GM23338 (cell line): ENCODE results near the gene DST.

Experiments
- EZH2 ChIP-seq: fragments of 200-600 bp; sonication (generic); IDR thresholded peaks from one replicate; pipeline ENCODE4 v1.8.0; 2017; ENCODE audit warnings: antibody characterized with exemption, mild to moderate bottlenecking, low read depth; ENCODE audit not compliant: unreplicated experiment
- EZH2phosphoT487 ChIP-seq: fragments of 200-600 bp; sonication (generic); IDR thresholded peaks from one replicate; pipeline ENCODE4 v1.8.1; 2018; ENCODE audit warnings: antibody characterized with exemption; ENCODE audit not compliant: unreplicated experiment
- JUNB ChIP-seq: IDR thresholded peaks from one replicate; pipeline ENCODE4 v1.6.1; 2016; ENCODE audit warnings: antibody characterized with exemption; ENCODE audit not compliant: unreplicated experiment
- POLR2AphosphoS5 ChIP-seq: IDR thresholded peaks from 2 replicates; pipeline ENCODE4 v1.6.1; 2016; ENCODE audit warnings: antibody characterized with exemption, low read depth
- TF ChIP-seq, protein P1 (sequence below), 2 experiments: fragments of 200-600 bp in 1 of 2; sonication (generic) in 1 of 2; conservative IDR thresholded peaks; 2 replicates each; pipeline versions ENCODE4 v1.5.1 to v1.6.1; 2016 to 2017; ENCODE audit warnings: antibody characterized with exemption in 2 of 2, low read depth in 2 of 2, mild to moderate bottlenecking in 2 of 2, moderate library complexity in 1 of 2

DNA sequence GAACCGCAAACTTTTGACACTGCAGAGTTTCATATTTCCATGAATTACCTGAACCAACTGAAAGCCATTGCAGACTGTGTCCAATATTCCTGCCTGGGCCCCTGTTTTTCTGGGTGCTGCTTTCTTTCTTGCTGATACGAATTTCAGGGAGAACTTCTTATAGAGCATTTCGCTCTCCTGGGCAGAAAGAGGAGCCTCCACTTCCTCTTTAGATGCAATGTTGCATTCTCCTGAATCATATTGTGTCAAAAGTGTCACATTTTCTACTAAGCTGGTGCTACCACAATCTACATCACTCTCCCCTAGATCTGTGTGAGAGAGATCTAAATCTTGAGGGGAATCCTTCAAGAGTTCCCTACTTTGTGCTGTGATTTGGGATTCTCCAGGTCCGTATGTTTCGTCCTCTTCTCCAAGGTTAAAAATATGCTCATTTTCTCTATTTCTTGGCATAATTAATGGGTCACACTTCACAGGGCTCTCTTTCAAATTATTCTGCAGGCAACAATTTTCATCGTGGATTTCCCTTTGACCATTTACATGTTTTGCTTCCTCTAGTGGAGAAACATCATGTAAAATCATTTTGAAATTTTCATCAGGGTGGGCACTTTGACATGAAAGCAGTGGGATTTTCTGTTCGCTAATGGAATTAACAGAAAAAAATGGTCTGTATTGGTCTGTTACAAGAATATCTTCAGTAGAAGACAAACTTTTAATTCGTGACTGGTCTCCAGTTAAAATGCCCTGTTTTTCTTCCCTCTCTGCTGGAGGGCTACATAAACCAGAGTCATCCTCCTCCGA is 102.3 kb downstream of the DST start:
- TF ChIP-seq EZH2 (no peak), JUNB (no peak), POLR2AphosphoS5 (no peak), EZH2phosphoT487 (no peak)
- TF ChIP-seq, protein P1, sequence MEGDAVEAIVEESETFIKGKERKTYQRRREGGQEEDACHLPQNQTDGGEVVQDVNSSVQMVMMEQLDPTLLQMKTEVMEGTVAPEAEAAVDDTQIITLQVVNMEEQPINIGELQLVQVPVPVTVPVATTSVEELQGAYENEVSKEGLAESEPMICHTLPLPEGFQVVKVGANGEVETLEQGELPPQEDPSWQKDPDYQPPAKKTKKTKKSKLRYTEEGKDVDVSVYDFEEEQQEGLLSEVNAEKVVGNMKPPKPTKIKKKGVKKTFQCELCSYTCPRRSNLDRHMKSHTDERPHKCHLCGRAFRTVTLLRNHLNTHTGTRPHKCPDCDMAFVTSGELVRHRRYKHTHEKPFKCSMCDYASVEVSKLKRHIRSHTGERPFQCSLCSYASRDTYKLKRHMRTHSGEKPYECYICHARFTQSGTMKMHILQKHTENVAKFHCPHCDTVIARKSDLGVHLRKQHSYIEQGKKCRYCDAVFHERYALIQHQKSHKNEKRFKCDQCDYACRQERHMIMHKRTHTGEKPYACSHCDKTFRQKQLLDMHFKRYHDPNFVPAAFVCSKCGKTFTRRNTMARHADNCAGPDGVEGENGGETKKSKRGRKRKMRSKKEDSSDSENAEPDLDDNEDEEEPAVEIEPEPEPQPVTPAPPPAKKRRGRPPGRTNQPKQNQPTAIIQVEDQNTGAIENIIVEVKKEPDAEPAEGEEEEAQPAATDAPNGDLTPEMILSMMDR (conservative IDR thresholded peaks at IDR 0.05; ENCODE audit: low read depth in 2 of 2): no peak
